Liver (tissue), 9 donors: ENCODE results near the gene DCST2. TPM values are rescaled to one million over a fixed set of nuclear protein-coding genes. Genes with fewer than 3 reads are reported as not detected.

Source experiments
- DNase-seq: peaks from one replicate; pipeline ENCODE4 v3.0.0-alpha.2; 2017; ENCODE audit warnings: low spot score
- H3K27ac ChIP-seq, 2 donors: one replicate each; pipeline ENCODE4 v1.7.0; 2013; ENCODE audit warnings: inconsistent platforms in 2 of 2, low read length in 2 of 2, control low read depth in 1 of 2, low read depth in 1 of 2, mild to moderate bottlenecking in 1 of 2
- H3K27me3 ChIP-seq, 4 donors: one replicate each; pipeline versions ENCODE4 v1.6.1 to v1.7.0; 2013; ENCODE audit warnings: low read length in 3 of 4, inconsistent platforms in 1 of 4, mild to moderate bottlenecking in 1 of 4, moderate library complexity in 1 of 4; ENCODE audit not compliant: control insufficient read depth in 4 of 4, insufficient read depth in 4 of 4
- H3K36me3 ChIP-seq, 4 donors: one replicate each; pipeline versions ENCODE4 v1.6.1 to v1.7.0; 2013; ENCODE audit warnings: low read length in 3 of 4, mild to moderate bottlenecking in 3 of 4, low read depth in 1 of 4, moderate library complexity in 1 of 4; ENCODE audit not compliant: control insufficient read depth in 4 of 4, insufficient read depth in 3 of 4
- H3K4me1 ChIP-seq, 4 donors: one replicate each; pipeline versions ENCODE4 v1.6.1 to v1.7.0; 2013; ENCODE audit warnings: low read length in 3 of 4, mild to moderate bottlenecking in 3 of 4, moderate library complexity in 1 of 4; ENCODE audit not compliant: control insufficient read depth in 4 of 4, insufficient read depth in 4 of 4
- H3K4me3 ChIP-seq, 3 donors: one replicate each; pipeline versions ENCODE4 v1.6.1 to v1.7.0; 2013; ENCODE audit warnings: low read length in 3 of 3, control low read depth in 1 of 3, low read depth in 1 of 3, mild to moderate bottlenecking in 1 of 3
- H3K9ac ChIP-seq, 2 donors: one replicate each; pipeline ENCODE4 v1.7.0; 2013; ENCODE audit warnings: low read length in 2 of 2, mild to moderate bottlenecking in 2 of 2, moderate library complexity in 2 of 2, control low read depth in 1 of 2, low read depth in 1 of 2
- H3K9me3 ChIP-seq, 4 donors: one replicate each; pipeline versions ENCODE4 v1.6.1 to v1.7.0; 2013; ENCODE audit warnings: low read length in 3 of 4; ENCODE audit not compliant: control insufficient read depth in 4 of 4
- CTCF ChIP-seq: fragments of 150-350 bp; IDR thresholded peaks from 2 replicates; pipeline ENCODE4 v1.5.1; 2017; ENCODE audit warnings: improper control_type of control experiment, low read depth, low read length; ENCODE audit not compliant: missing input control
- FOXA1 ChIP-seq: IDR thresholded peaks from 2 replicates; pipeline ENCODE4 v1.6.1; 2016; ENCODE audit warnings: antibody characterized with exemption
- FOXA2 ChIP-seq: IDR thresholded peaks from 2 replicates; pipeline ENCODE4 v1.6.1; 2016; ENCODE audit warnings: antibody characterized with exemption
- HNF4A ChIP-seq, 2 donors: conservative IDR thresholded peaks; 2 replicates each; pipeline ENCODE4 v1.6.1; 2016; ENCODE audit warnings: antibody characterized with exemption in 2 of 2, mild to moderate bottlenecking in 2 of 2
- JUND ChIP-seq, 2 donors: IDR thresholded peaks; 2 replicates each; pipeline ENCODE4 v1.6.1; 2016; ENCODE audit warnings: antibody characterized with exemption in 2 of 2
- RAD21 ChIP-seq, 2 donors: IDR thresholded peaks; 2 replicates each; pipeline ENCODE4 v1.6.1; 2016; ENCODE audit warnings: antibody characterized with exemption in 2 of 2, mild to moderate bottlenecking in 2 of 2
- TAF1 ChIP-seq: conservative IDR thresholded peaks from 2 replicates; pipeline ENCODE4 v1.6.1; 2016; ENCODE audit warnings: antibody characterized with exemption, mild to moderate bottlenecking
- ZBTB33 ChIP-seq: IDR thresholded peaks from 2 replicates; pipeline ENCODE4 v1.6.1; 2016; ENCODE audit warnings: antibody characterized with exemption
- WGBS: extraction: QIAGEN DNeasy Blood & Tissue Kit; methylation state at CpG from one replicate; pipeline ENCODE4 v1.1.7; 2013; 5-methylcytosine and 5-hydroxymethylcytosine counted together
- polyA plus RNA-seq, 2 donors: library from polyadenylated mRNA; stranded (reverse) in 1 of 2; unstranded in 1 of 2; fragments of 200-250 nt in 1 of 2; fragments of >200 nt in 1 of 2; fragmentation: Nextera tagmentation in 1 of 2; extraction: Ambion mirVana in 1 of 2; gene quantifications; one replicate each; pipeline versions ENCODE4 v1.2.1 to v1.2.3, GENCODE V29; 2013 to 2015
- total RNA-seq, 2 donors: library from RNA; depleted of rRNA; stranded (reverse); fragments of >200 nt; gene quantifications; one replicate each; pipeline ENCODE4 v1.2.3, GENCODE V29; 2014
- donor health status: healthy.
- donor health status: healthy.
- donor health status: healthy.
- donor health status: healthy.
- donor health status: healthy.

DCST2 gene
- total and polyA plus RNA-seq, 4 donors: 0.25 to 0.53 (median 0.27) TPM; not detected in 1

DNA sequence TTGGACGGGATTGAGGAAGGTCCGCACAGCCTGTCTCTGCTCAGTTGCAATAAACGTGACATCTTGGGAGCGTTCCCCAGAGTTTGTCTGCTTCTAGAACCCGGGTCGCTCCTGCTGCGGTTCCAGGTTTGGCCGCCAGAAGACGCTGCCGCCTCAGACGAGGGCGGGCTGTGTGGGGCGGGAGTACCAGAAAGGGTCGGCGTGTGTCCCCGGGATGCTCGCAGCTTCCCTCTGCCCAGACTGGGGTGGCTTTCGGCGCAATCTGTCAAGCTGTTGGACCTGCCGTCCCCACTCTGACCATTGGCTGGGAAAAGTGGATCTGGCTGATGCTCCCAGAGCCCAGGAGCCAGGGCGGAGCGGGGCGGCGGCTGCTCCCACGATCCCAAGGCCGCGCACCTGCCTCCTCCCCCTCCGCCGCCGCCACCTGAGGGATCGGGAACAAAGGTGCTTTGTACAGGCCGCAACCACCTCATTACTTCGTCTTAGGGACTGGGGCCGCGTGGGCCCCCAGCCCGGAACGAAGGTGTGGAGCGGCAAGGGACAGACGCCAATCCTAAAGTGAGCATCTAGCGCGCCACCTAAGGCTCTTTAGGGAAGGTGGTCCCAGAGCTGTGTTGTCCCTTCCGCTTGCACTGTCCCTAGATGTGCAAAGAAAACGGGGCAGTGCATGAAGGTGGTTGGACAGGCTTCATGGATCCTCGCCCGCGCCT is 29.3 kb upstream of the DCST2 start:
- Histone ChIP-seq H3K9me3 (no peaks in the 10 kb centered on the region), H3K4me3 (peak overlapping the region in 2 of 3 donors; percentile 33 to 86), H3K9ac (peak overlapping the region in 1 of 2 donors; percentile 58), H3K4me1 (peaks cover 7 to 36% (median 30%) of the 10 kb centered on the region in 4 donors), H3K27me3 (no peaks in the 10 kb centered on the region), H3K27ac (no peak overlapping the region), H3K36me3 (peaks cover 0 to 7% (median 6%) of the 10 kb centered on the region in 4 donors)
- peak; percentile 77 for DNase-seq
- TF ChIP-seq RAD21 (IDR thresholded peaks at IDR 0.05): peak; percentile 60 to 75
- TF ChIP-seq JUND (IDR thresholded peaks at IDR 0.05): no peak
- peak; percentile 53 for TF ChIP-seq CTCF
- no peak for TF ChIP-seq FOXA2
- WGBS: 10% methylated on average over 46 of the region's 46 CpGs

DNA sequence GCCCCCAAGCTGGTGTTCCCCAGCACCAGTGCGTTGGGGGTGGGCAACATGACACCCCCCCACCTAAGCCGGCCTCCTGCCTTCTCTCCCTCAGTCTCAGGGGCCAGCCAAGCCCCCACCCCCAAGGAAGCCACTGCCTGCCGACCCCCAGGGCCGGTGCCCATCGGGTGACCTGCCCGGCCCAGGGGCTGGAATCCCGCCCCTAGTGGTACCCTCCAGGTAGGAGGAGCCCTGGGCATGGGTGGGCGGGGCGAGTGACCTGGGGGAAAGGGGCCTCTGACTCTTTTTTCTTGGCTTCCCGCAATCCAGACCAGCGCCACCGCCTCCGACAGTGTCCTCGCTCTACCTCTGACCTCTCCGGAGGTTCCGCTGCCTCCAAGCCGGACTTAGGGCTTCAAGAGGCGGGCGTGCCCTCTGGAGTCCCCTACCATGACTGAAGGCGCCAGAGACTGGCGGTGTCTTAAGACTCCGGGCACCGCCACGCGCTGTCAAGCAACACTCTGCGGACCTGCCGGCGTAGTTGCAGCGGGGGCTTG is 28.6 kb upstream of the DCST2 start:
- no peaks in the 10 kb centered on the region for H3K27me3 ChIP-seq
- H3K9ac ChIP-seq: no peak overlapping the region
- H3K4me3 ChIP-seq: no peak overlapping the region
- peaks cover 7 to 36% (median 30%) of the 10 kb centered on the region in 4 donors for H3K4me1 ChIP-seq
- no peaks in the 10 kb centered on the region for H3K9me3 ChIP-seq
- peaks cover 0 to 11% (median 8%) of the 10 kb centered on the region in 4 donors for H3K36me3 ChIP-seq
- 40% methylated on average over 29 of the region's 29 CpGs for WGBS
- no peak for TF ChIP-seq FOXA1
- H3K27ac ChIP-seq: no peak overlapping the region
- no peak for DNase-seq

DNA sequence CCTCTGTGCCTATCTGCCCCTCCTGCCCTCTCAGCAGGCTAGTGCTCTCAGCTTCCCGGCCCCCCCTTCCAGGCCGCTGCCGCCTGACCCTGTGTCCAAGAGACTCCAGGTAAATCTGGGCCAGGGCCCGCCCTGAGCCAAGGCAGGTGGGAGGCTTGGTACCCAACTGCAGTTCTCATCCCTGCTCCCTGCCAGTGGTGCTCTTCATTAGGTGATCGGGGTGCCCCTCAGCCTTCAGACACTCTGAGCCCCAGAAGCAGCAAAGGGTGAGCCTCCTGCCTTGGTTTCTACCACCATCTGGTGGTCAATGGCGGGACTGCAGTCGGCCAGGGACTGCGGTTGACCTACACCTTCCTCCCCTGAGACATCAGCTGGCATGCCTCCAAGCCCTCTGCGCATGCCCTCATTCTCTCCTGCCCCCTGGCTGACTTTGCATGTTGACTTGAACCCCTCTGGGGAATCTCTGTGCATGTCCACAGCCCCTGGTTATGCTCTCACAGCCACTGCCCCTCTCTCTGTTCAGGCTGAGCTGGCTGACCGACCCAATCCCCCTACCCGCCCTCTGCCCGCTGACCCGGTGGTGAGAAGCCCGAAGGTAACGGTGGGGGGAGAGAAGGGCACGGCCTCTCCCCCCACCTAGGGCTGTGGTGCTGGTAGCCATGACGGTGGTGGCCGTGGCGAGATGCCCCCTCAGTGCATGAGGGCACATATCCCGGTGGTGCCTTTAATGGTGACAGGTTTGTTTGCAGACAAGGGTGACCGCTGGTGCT is 28.0 kb upstream of the DCST2 start:
- Histone ChIP-seq H3K27me3 (no peaks in the 10 kb centered on the region), H3K9ac (no peak overlapping the region), H3K9me3 (no peaks in the 10 kb centered on the region), H3K4me1 (peaks cover 7 to 36% (median 30%) of the 10 kb centered on the region in 4 donors), H3K27ac (no peak overlapping the region), H3K4me3 (no peak overlapping the region), H3K36me3 (peaks cover 0 to 13% (median 9%) of the 10 kb centered on the region in 4 donors)
- TF ChIP-seq CTCF (peak; percentile 99), HNF4A (conservative IDR thresholded peaks at IDR 0.05) (peak in 1 of 2 donors; percentile 15), ZBTB33 (no peak), FOXA2 (no peak), RAD21 (IDR thresholded peaks at IDR 0.05) (peak; percentile 97 to 98), TAF1 (no peak)
- DNase-seq: peak; percentile 98
- WGBS: 32% methylated on average over 21 of the region's 21 CpGs
